Upper lobe of left lung (tissue), 4 donors: ENCODE measurements around the gene ALLC.

ENCODE experiments used
- POLR2A ChIP-seq, 4 donors: fragments of 450-650 bp; IDR thresholded peaks; one replicate each; pipeline ENCODE4 v1.5.1; 2016 to 2017; ENCODE audit warnings: antibody characterized with exemption in 4 of 4, mild to moderate bottlenecking in 2 of 4
- POLR2AphosphoS5 ChIP-seq, 2 donors: sonication (generic); formaldehyde crosslinking; IDR thresholded peaks; one replicate each; pipeline ENCODE4 v1.5.1; 2017; ENCODE audit warnings: antibody characterized with exemption in 2 of 2
- TF ChIP-seq, protein P1 (sequence below), 6 experiments: fragments of 450-650 bp in 4 of 6; fragments of 200-600 bp in 2 of 6; sonication (generic) in 2 of 6; IDR thresholded peaks; one replicate each; pipeline ENCODE4 v1.5.1; 2016 to 2019; ENCODE audit warnings: antibody characterized with exemption in 6 of 6

DNA sequence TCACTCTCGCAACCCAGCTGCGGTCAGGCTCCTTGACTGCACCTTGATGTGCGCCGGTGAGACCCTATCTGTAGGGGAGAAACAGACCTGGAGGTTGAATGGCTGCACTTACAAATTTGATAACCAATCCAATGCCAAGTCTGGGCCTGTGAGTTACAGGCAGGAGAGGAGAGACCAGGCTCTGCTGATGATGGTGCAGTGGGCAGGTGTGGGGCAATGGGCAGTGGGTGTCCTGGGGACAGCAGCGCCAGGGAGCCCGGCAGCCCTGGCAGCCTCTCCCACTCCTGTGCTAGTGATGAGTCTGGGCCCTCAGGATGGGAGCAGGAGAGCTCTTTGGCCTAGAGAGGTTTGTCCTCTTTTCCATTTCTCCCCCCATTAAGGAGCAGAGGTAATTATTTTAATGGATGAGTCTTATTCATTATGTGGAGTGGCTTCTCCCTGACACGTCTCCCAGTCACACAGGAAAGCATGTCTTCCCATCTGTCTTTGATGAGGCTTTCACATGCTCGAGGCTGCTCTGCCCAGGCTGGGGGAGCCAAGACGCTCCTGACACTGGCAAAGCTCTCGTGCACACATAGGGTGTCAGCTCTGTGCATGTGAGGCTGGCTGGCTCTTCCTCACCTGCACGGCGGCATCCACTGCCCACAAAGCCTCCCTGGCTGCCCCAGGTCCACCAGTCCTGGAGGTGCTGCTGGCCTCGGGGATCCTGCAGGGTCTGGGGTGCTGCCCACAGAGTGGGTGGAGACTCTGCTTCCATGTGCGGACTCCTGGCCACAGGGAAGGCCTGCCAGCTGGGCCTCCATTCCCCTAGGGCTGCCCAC lies 10.0 kb upstream of the ALLC start:
- TF ChIP-seq, protein P1, sequence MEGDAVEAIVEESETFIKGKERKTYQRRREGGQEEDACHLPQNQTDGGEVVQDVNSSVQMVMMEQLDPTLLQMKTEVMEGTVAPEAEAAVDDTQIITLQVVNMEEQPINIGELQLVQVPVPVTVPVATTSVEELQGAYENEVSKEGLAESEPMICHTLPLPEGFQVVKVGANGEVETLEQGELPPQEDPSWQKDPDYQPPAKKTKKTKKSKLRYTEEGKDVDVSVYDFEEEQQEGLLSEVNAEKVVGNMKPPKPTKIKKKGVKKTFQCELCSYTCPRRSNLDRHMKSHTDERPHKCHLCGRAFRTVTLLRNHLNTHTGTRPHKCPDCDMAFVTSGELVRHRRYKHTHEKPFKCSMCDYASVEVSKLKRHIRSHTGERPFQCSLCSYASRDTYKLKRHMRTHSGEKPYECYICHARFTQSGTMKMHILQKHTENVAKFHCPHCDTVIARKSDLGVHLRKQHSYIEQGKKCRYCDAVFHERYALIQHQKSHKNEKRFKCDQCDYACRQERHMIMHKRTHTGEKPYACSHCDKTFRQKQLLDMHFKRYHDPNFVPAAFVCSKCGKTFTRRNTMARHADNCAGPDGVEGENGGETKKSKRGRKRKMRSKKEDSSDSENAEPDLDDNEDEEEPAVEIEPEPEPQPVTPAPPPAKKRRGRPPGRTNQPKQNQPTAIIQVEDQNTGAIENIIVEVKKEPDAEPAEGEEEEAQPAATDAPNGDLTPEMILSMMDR (IDR thresholded peaks at IDR 0.05), result no peak
- TF ChIP-seq POLR2AphosphoS5 (IDR thresholded peaks at IDR 0.05) (no peak), POLR2A (IDR thresholded peaks at IDR 0.05) (no peak)
